A172 (cell line): ENCODE results near the gene SGCA. TPM values are rescaled to one million over a fixed set of nuclear protein-coding genes. Genes with fewer than 3 reads are reported as not detected.

Experiments used
- DNase-seq: peaks from one replicate; pipeline ENCODE4 v3.0.0-alpha.2; 2015; ENCODE audit warnings: low spot score
- total RNA-seq: library from RNA; depleted of rRNA; stranded (reverse); fragments of >200 nt; shearing (Covaris generic); gene quantifications from 2 replicates; pipeline ENCODE4 v1.2.3, GENCODE V29; 2014

The SGCA gene
- total RNA-seq, 1 experiment from 2014 or later, result 0.22 TPM

DNA sequence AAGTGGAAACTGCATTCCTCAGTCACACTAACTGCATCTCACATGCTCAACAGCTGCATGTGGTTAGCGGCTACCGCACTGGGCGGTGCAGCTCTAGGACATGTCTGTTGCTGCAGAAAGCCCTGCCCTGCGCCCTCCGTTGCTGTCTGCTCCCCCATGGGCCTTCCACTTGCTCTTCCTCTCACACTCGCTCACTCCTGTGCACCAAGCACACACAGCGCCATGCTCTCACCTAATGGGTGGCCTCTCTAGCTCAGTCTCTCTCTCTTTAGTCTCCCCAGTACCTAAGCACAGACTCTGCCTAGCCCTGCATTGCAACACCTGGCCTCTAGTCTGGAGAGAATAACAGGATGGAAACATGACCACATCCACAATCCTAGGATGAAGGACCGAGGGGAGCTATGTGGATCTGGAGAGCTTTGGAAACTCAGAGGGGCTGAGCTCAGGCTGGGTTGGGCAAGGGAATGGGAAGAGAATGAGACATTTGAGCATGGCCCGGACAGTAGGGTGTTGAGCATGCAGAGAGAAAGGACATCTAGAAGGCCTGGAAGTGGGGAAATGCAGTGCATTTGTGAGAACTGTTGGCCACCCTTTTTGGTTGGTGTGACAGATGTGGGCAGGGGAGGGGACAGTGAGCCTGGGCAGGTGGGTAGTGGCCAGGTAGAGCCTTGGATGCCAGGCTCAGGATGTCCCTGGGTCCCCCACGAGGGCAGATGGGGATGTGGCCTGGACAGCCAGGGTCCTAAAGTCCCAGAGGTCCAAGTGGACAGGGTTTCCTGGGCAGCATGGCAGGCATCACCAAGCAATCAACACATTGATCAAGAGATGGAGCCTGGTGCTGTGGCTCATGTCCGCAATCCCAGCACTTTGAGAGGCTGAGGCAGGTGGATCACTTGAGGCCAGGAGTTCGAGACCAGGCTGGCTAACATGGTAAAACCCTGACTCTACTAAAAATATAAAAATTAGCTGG, 16.1 kb downstream of the SGCA start:
- no peak for DNase-seq

DNA sequence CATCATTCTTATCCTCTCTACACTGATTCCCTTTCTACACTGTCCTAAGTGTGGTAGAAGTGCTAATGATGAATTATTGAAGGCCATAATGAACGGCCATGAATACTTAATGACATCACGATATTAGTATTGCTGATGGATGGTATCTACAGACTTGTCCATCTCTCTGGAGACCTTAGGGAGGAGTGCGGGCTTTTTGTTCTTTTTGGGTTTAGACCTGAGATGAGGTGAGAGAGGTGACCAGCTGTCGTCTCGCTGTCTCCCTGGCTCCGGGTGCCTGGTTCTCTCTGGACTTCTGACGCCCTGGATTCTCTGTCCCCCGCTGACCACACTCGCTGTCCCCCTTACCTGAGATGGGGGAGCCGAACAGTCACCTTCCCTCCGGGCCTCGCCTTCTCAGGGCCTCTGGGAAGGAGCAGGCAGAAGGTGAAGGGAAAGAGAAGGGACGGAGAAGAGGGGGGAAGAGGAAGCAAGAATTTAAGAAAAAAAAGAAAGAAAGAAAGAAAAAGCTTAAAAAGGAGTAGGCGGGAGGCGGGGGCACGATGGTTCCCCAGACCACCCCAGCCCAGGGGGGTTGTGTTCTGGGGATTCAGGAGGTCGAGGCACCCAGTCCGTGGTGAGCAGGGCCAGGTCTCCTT, 17.1 kb downstream of the SGCA start:
- DNase-seq, result no peak

DNA sequence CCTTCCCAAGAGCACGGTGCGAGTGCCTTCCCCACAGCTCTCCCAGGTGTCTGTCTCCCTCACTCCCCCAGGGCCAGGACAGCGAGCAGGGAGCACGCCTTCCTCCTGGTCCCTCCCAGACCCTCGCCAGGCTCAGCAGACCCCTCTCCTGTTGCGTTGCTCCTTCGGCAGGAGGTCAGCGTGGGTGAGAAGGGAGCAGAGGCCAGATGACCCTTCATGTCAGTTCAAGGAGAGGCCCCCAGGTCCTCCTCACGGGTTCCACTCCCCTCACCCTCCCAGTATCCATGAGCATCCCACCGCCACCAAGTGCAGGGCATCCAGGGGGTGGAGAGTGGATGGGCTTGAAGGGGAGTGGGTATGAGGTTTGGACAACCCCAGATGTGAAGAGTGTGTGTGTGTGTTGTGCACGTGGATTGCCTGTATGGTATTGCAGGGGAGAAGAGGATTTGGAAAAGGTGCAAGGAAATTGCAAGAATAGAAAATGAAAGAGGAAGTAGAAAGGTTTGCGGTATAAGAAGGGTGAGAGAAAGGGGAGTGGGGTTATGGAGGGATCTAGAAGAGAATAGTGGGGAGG, 17.7 kb downstream of the SGCA start:
- no peak for DNase-seq

DNA sequence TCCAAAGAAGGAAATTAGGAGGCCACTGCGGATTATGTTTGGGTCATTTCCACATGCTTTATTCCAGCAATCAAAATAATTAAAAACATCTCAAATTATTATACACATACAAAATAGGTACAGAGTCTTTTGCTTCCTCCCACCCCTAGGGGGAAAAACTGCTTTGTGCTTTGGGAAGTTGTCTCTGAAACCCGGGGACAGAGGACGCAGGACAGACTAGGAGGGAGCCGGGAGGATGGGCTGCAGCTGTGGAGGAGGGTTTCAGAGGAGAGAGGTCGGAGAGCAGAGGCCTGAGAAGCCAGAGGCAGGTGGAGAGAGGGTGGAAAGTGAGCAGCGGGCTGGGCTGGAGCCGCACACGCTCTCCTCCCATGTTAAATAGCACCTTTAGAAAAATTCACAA, 18.3 kb downstream of the SGCA start:
- no peak for DNase-seq

- no peak for DNase-seq
These were observed 19.0 kb downstream of the SGCA start for GRCh38 chr17:50184611-50185398.

DNA sequence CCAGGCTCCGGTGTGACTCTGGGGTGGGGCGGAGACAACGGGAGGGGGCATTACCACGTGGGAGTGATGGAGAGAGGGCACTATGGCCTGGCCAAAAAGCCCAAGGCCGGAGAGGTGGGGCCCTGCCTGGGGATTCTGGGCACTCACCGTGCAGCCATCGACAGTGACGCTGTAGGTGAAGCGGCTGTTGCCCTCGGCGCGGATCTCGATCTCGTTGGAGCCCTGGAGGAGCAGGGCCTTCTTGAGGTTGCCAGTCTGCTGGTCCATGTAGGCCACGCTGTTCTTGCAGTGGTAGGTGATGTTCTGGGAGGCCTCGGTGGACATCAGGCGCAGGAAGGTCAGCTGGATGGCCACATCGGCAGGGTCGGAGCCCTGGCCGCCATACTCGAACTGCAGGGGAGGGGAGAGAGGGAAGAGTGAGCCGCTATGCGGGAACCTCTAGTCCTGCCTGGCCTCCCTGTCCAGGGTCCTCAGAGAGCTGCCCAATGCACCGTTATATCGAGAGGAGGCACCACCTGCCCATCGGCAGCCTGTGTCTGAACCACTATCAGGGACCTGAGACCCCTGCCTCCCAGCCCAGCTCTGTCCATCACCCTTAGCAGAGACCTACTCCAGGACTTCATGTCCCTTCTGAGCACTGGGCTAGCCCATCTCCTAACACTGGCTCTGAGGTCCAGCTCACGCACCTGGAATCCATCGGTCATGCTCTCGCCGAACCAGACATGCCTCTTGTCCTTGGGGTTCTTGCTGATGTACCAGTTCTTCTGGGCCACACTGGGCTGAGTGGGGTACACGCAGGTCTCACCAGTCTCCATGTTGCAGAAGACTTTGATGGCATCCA, 20.0 kb downstream of the SGCA start:
- no peak for DNase-seq

GRCh38 chr17:50186661-50187393, 21.0 kb downstream of the SGCA start:
- DNase-seq, result no peak

DNA sequence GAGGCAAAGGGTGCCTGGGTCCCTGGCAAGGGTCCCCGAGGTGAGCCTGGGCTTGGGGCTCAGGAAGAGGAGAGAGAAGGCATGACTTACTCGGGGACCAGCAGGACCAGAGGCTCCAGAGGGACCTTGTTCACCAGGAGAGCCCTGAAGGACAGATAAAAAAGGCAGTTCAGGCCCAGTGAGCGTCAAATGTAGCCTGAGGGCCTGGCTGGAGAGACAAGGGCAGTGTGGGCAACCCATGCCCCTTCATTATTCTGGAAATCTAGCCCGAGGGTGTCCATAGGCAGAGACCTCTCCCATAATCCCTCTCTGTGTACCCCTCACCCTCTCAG, 21.6 kb downstream of the SGCA start:
- no peak for DNase-seq

DNA sequence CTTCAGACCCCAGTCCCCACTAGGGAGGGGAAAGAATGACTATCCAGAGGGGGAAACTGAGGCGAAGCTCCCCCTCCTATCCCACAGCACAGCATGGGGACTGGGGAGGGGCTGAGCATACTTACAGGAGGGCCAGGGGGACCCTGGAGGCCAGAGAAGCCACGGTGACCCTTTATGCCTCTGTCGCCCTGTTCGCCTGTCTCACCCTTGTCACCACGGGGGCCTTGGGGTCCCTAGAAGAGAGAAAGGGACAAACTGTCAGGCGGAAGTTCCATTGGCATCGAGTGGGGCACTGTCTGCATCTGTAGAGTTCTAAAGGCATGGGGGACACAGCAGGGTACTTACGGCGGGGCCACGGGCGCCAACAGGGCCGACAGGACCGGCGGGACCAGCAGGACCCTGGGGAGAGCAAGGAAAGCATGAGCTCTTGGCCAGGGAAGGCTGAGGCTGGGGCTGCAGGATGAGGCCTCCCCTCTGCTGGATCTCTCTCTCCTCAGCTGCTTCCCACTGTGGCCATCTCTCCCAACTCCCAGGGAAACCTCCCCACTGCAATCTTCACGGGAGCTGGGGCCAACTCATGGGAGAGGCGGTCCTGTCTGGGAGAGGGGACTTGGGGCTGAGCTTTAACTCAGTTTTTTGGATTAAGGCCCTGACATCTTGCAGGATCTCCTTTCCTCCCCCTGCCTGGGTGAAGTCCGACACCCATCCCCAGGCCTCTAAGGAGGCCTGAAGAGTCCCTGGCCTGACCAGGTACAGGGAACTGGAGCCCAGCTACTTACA, 22.1 kb downstream of the SGCA start:
- DNase-seq, result no peak

DNA sequence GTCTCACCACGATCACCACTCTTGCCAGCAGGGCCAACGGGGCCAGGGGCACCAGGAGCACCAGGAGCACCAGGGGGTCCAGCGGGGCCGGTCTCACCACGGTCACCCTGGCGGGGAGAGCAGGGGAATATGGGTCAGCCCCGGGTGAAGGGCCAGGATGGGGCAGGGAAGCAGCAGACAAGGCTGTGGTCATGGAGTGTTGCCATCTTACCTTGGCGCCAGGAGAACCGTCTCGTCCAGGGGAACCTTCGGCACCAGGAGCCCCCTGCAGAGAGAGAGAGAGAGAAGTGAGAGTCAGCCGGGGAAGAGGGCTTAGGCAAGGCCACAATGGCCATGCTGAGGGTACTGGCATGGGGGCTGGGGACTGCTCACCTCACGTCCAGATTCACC, 22.7 kb downstream of the SGCA start:
- no peak for DNase-seq

GRCh38 chr17:50188921-50189549, 23.2 kb downstream of the SGCA start:
- no peak for DNase-seq

GRCh38 chr17:50189550-50190292, 23.9 kb downstream of the SGCA start:
- DNase-seq, result no peak

DNA sequence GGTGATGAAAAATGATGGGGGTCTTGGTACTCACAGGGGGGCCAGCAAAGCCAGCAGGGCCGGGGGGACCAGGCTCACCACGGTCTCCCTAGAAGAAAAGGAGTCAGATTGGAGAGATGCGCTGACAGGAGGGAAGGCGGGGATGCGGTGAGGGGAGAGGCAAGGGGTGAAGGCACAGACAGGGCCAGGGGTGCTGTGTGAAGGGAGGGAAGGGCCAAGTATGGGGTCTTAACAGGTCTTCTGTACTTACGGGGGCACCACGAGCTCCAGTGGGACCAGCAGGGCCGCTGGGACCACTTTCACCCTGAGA, 24.4 kb downstream of the SGCA start:
- DNase-seq, result no peak

DNA sequence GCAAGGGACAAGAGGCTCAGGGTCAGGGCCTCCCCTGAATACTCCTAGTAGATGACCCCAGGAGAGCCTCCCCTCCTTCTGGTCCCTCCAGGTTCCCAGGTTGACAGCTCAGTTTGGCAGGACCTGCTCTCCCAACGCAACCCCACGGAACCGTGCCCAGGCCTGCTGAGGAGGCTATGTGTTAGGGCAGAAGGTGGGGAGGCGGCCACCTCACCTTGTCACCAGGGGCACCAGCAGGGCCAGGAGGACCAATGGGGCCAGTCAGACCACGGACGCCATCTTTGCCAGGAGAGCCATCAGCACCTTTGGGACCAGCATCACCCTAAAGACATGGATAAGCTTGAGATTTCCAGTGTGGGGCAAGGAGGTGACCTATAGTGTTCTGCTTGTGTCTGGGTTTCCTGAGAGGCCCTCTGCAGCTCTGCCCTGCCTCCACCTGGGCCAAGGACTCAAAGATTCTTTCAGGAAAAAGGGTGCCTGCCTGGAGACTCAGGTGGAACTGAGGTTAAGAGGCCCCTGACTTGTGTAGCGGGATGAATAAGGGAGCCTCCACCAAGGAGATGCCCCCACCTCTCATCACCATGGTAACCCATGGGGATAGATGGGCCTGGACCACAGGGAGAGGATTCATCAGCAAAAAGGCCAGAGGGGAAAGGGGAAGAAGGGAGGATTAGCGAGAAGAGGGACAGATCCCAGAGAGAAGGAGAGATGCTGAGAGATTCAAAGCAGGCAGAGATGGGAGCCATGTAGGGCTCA, 25.0 kb downstream of the SGCA start:
- no peak for DNase-seq

- no peak for DNase-seq
These were observed 25.7 kb downstream of the SGCA start for GRCh38 chr17:50191359-50192143.

- no peak for DNase-seq
These were observed 26.4 kb downstream of the SGCA start for GRCh38 chr17:50192144-50192617.
